SU-DHL-6 (cell line): ENCODE data around the gene MYOCD.

Source experiments
- H2AFZ ChIP-seq: fragments of 200-600 bp; sonication (generic); 2 replicates; pipeline ENCODE4 v1.6.1; 2014; ENCODE audit warnings: low read depth, mild to moderate bottlenecking, moderate library complexity, mixed read lengths, antibody characterized with exemption, low read length; ENCODE audit not compliant: severe bottlenecking
- H3F3A ChIP-seq: fragments of 200-600 bp; shearing (Covaris generic); 2 replicates; pipeline ENCODE4 v1.6.0; 2016; ENCODE audit warnings: antibody characterized with exemption, mild to moderate bottlenecking; ENCODE audit not compliant: insufficient read depth
- H3K27ac ChIP-seq: fragments of 200-600 bp; sonication (generic); 2 replicates; pipeline ENCODE4 v1.5.1; 2016; ENCODE audit warnings: low read depth, mild to moderate bottlenecking, low read length, moderate library complexity, mixed read lengths
- H3K27me3 ChIP-seq: fragments of 200-600 bp; sonication (generic), shearing (Covaris generic); 2 replicates; pipeline ENCODE4 v1.6.0; 2014; ENCODE audit warnings: mild to moderate bottlenecking, low read length
- H3K36me3 ChIP-seq: fragments of 200-600 bp; sonication (generic); 2 replicates; pipeline ENCODE4 v1.6.1; 2014; ENCODE audit warnings: mild to moderate bottlenecking, low read length, mixed read lengths
- H3K4me2 ChIP-seq: fragments of 300-600, 200-600 bp; shearing (Covaris generic), sonication (generic); 2 replicates; pipeline ENCODE4 v1.6.0; 2014; ENCODE audit warnings: low read length, low read depth, mild to moderate bottlenecking; ENCODE audit not compliant: poor library complexity, severe bottlenecking
- H3K4me3 ChIP-seq: fragments of 200-600 bp; sonication (generic); 2 replicates; pipeline ENCODE4 v1.5.1; 2014; ENCODE audit warnings: antibody characterized with exemption, low read length, mild to moderate bottlenecking, mixed read lengths; ENCODE audit not compliant: insufficient read depth, poor library complexity, severe bottlenecking
- H3K79me2 ChIP-seq: fragments of 200-600 bp; sonication (generic); 2 replicates; pipeline ENCODE4 v1.6.1; 2014; ENCODE audit warnings: mild to moderate bottlenecking, low read length, moderate library complexity; ENCODE audit not compliant: insufficient read depth
- H3K9ac ChIP-seq: fragments of 200-600 bp; sonication (generic); 2 replicates; pipeline ENCODE4 v1.7.0; 2014; ENCODE audit warnings: mild to moderate bottlenecking, low read length
- H3K9me2 ChIP-seq: fragments of 200-600 bp; sonication (generic); replicated peaks from 2 replicates; pipeline ENCODE4 v1.6.1; 2014; ENCODE audit warnings: low read length; ENCODE audit not compliant: insufficient read depth
- H3K9me3 ChIP-seq: fragments of 200-600 bp; sonication (generic); 2 replicates; pipeline ENCODE4 v1.6.1; 2014; ENCODE audit warnings: low read length, mixed read lengths; ENCODE audit not compliant: insufficient read depth
- H4K20me1 ChIP-seq: fragments of 200-600 bp; sonication (generic); 2 replicates; pipeline ENCODE4 v1.6.1; 2014; ENCODE audit warnings: low read depth, mild to moderate bottlenecking, antibody characterized with exemption, low read length, moderate library complexity, mixed read lengths
- CTCF ChIP-seq: fragments of 200-600 bp; sonication (generic); IDR thresholded peaks from one replicate; pipeline ENCODE4 v1.5.1; 2017; ENCODE audit warnings: antibody characterized with exemption, mild to moderate bottlenecking, low read length, moderate library complexity; ENCODE audit not compliant: insufficient read depth, poor library complexity, severe bottlenecking
- EZH2phosphoT487 ChIP-seq: fragments of 200-600 bp; sonication (generic), shearing (Covaris generic); conservative IDR thresholded peaks from 2 replicates; pipeline ENCODE4 v1.6.1; 2018; ENCODE audit warnings: mild to moderate bottlenecking, antibody characterized with exemption, low read length, moderate library complexity, mixed read lengths

Gene MYOCD

GRCh38 chr17:12665263-12666210 lies at the start of gene MYOCD:
TSS of gene MYOCD (plus strand) at chr17:12665890. CDS start at chr17:12666189, 299 bp downstream.
- H3K27ac ChIP-seq: no peak within 1 kb of the TSS
- no peaks in the 10 kb centered on the region for H3K36me3 ChIP-seq
- no peaks in the 10 kb centered on the region for H3K27me3 ChIP-seq
- no peaks in the 10 kb centered on the region for H3K9me2 ChIP-seq
- no peaks in the 10 kb centered on the region for H4K20me1 ChIP-seq
- H3K4me2 ChIP-seq: no peak within 1 kb of the TSS
- no peaks in the 10 kb centered on the region for H3K79me2 ChIP-seq
- no peaks in the 10 kb centered on the region for H3K9me3 ChIP-seq
- no peaks in the 10 kb centered on the region for H3F3A ChIP-seq
- H2AFZ ChIP-seq: no peak within 1 kb of the TSS
- TF ChIP-seq EZH2phosphoT487 (no peak), CTCF (no peak)
- no peak within 1 kb of the TSS for H3K4me3 ChIP-seq
- no peak within 1 kb of the TSS for H3K9ac ChIP-seq

- Histone ChIP-seq H3K4me3 (no peak overlapping the region), H2AFZ (no peak overlapping the region), H3K27me3 (no peaks in the 10 kb centered on the region), H3K27ac (no peak overlapping the region), H3K36me3 (no peaks in the 10 kb centered on the region), H3K9me2 (no peaks in the 10 kb centered on the region), H3K9ac (no peak overlapping the region), H3K4me2 (no peak overlapping the region), H3F3A (no peaks in the 10 kb centered on the region), H3K9me3 (no peaks in the 10 kb centered on the region), H4K20me1 (no peaks in the 10 kb centered on the region), H3K79me2 (no peaks in the 10 kb centered on the region)
- TF ChIP-seq EZH2phosphoT487: no peak
- TF ChIP-seq CTCF: no peak
Measured at GRCh38 chr17:12616161-12616560, 49.5 kb upstream of the MYOCD start.

- H3K9me3 ChIP-seq: no peaks in the 10 kb centered on the region
- no peak for TF ChIP-seq EZH2phosphoT487
- no peak for TF ChIP-seq CTCF
Measured at GRCh38 chr17:12618557-12618956, 47.1 kb upstream of the MYOCD start.

More at GRCh38 chr17:12618557-12618956, 47.1 kb upstream of the MYOCD start:
- Histone ChIP-seq H3K79me2 (no peaks in the 10 kb centered on the region), H3K36me3 (no peaks in the 10 kb centered on the region), H3K4me2 (no peak overlapping the region), H3K9ac (no peak overlapping the region), H3K27ac (no peak overlapping the region), H3K27me3 (no peaks in the 10 kb centered on the region), H3K4me3 (no peak overlapping the region), H3K9me2 (no peaks in the 10 kb centered on the region), H3F3A (no peaks in the 10 kb centered on the region), H4K20me1 (no peaks in the 10 kb centered on the region), H2AFZ (no peak overlapping the region)
